Hematopoietic multipotent progenitor cell treated with erythropoietin and hydrocortisone succinate and interleukin-3 and kit ligand, for 17 days (in vitro differentiated cells): Measurements from ENCODE around the gene MAP4K5.
"Not testable (repeated sequence)": the region's sequence is repeated elsewhere in the genome, so short reads cannot be mapped to it uniquely, and the experiment has no call there.

Experiments
- DNase-seq: peaks from one replicate; pipeline ENCODE4 v3.0.0-alpha.2; 2015; ENCODE audit warnings: low spot score

MAP4K5 gene

GRCh38 chr14:50531595-50532501, 521 bp downstream of the MAP4K5 start:
- DNase-seq, result peak; percentile 65

GRCh38 chr14:50530794-50531365, 1.5 kb downstream of the MAP4K5 start:
- peak; percentile 54 for DNase-seq

DNA sequence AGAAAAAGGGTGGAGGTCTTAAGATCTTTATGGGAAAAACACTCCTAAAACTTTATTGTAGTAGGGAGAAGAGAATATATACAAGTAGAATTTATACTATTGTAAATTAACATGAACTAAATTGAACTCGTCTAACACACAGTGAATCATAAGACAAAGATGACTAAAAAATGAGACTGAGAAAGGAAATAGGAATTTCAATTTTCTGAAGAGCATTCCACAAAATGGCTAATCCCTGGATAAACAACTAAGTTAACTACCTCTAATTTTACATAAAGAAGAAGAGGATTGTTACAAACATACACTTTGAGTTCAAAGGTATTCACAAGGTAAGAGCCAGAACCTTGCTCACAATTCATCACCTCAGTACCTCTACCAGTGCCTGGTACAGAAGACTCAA, 2.0 kb downstream of the MAP4K5 start:
- no peak for DNase-seq

GRCh38 chr14:50529288-50530179, 2.8 kb downstream of the MAP4K5 start:
- DNase-seq, result peak; percentile 69

GRCh38 chr14:50528000-50528399, 4.4 kb downstream of the MAP4K5 start:
- no peak for DNase-seq

DNA sequence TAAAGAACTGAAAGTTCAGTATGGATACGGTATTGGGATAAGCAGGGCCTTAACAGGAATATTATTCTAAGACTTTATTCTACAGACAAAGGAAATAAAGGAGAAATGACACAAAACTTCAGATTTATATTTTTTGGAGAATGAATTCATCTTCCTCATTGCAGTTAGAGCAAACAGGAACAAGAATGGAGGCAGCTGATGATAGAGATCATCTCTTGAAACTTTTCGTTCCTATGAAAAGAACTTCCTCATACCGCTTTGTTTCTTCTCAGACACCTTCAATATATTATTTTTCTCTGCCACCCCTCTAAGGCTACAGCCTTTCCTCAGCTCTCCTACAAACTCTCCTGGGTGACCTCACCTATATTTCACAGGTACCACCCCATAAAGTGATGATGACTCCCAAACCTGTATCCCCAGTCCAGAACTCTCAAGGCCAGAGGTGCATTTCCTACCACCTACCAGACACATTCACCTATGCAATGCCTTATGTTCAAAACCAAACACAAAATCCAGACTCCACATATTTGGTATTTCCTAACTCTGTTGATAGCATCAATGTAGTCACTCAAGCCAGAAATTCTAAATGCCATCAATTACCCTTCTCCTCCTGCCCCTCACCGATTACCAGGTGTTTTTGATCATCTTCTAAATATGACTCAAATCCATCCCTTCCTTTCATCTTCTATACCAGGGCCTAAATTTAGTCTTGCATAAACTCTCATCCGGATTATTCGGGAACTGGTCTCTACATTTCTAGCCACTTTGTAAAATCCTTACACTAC, 7.4 kb downstream of the MAP4K5 start:
- no peak for DNase-seq

- no peak for DNase-seq
These were observed 8.3 kb downstream of the MAP4K5 start for GRCh38 chr14:50524060-50524459.

DNA sequence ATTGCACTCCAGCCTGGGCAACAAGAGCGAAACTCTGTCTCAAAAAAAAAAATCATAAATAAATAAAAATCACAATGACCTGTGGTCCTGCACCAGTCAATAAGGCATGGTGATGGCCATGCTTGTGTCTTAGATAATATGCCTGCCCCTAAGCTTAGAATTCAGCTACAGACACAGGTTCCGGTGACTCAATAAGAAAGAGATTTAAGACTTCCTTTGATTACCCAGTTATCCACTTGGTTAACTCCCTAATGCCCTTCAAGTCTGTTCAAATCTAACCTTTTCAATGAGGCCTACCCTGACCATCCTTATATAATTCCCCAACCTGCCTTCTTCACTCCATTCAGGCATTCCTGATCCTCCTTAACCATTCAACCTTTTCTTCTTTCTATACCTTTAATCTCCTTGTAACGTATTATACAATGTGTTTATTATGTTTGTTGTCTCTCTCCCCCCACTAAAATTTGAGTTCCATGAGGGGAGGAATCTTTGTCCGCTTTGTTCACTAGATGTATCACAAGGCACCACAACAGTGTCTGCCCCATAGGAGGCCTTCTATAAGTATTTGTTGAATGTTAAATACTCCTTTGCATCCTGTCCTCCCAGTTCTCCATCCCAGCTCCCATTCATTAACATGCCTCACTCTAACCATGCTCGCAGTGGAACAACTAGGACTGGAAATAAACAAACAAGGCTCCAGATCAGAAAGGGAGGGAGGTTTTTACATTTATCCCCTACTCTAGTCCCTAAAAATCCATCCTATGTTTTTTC, 8.9 kb downstream of the MAP4K5 start:
- no peak for DNase-seq

GRCh38 chr14:50521912-50522341, 10.4 kb downstream of the MAP4K5 start:
- no peak for DNase-seq

DNA sequence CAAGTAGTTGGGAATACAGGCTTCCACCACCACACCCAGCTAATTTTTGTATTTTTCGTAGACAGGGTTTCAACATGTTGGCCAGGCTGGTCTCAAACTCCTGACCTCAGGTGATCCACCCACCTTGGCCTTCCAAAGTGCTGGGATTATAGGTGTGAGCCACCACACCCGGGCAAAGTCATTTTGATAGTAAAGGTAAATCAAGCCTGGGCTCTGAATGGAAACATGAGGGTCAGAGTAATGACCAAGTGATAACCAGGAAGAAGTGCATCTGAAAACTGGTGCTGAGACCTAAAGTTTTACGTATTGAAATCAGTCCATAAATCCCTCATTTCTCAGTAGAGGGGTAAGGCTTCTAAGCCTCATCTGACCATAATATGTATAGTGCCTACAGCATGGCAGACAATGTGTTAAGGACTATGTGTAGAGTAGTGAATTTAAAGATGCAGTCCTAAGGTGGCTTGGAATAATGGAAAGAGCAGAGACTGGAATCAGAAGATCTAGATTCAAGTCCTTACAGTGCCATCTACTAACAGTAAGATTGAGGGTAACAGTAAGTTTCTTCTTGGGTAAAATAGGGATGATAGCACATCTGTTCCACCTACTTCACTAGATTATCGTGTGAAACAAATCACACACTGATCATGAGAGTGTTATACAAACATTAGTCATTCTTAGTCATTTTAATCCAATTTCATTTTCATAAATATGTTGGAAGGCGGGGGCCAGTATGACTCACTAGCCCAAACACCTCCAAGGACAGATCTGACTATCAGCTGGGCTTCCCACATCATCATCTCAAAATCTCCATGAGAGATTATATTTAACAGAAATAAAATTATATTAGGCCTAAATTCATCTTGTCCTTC, 11.2 kb downstream of the MAP4K5 start:
- DNase-seq, result peak; percentile 56

DNA sequence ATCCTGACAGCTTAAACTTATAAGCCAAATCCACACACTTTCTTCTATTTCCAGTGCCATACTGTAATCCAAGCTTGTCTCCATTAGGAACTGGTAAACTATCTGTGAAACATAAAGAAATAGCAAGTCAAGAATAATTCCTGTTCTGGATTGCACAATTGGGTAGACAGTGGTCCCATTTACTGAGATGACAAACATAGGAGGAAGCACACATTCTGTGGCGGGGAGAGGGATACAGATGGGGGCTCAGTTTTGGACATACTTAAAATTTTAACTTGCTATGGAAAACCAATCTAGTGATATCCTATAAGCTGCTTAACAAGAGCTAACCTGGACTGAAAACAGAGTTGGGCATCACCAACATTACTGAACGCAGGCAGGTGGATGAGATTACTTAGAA, 16.3 kb downstream of the MAP4K5 start:
- DNase-seq, result no peak

DNA sequence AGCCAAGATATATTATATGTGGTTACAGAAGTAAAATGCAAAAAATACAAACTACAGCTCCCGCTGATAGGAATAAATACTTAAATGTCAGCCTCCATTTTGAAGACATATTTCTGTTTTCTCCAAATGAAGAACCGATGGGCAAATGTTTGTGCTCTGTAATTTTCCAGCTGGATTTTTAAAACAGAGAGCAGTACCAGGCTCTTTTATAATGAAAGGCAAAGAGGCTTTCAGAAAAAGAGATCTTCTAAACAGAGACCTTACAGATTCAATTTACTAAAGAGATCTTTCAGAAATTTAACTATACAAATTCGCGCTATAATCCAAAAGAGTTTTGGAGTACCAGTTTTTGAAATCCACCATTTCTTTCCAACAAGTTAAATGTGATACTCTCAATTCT, 19.9 kb downstream of the MAP4K5 start:
- DNase-seq, result no peak

DNA sequence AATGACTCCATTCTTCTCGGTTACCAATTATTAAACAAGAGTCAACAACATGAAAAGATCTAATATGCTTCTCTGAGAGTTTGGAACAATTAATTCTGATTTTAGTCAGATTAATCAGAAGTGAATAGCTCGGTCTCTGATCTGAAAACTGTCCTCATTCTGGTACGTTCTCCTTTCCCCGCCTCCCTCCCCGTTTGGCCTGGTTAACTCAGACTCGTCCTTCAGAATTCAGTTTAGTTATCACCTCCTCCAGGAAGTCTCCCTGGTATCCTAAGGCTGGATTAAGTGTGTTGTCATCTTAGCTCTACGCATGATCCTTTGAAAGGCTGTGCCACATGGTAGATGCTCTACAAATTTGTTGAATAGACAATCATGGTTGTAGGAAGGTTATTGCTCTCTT, 22.2 kb downstream of the MAP4K5 start:
- no peak for DNase-seq

DNA sequence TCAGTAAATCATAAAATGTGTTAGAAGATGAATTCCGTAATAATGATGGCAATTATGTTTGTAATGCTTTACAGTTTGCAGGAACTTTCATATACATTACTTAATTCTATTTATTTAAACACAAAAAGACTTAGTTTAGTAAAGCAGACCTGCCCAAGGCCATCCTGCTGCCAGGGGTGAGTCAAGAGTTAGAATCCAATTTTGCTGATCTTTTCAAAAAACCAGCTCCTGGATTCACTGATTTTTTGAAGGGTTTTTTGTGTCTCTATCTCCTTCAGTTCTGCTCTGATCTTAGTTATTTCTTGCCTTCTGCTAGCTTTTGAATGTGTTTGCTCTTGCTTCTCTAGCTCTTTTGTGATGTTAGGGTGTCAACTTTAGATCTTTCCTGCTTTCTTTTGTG, 25.3 kb downstream of the MAP4K5 start:
- not testable (repeated sequence) for DNase-seq

DNA sequence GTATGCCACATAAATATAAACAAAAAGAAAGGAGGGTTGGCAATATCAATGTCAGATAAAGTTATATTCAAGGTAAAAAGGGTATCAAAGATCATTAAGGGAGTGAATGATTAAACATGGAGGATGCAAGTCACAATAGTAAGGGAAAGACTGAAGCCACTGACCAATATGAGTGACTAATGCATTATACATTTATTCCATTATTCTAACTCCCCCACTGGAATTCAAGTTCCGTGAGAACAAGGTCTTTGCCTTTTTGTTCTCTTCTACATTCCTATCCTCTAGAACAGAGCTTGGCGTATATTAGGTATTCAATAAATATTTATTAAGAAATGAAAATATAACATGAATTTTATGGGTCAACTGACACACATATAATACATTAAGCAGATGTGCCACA, 30.7 kb downstream of the MAP4K5 start:
- no peak for DNase-seq

- DNase-seq, result no peak
These were observed 35.0 kb downstream of the MAP4K5 start for GRCh38 chr14:50497351-50497750.

GRCh38 chr14:50489851-50490250, 42.5 kb downstream of the MAP4K5 start:
- no peak for DNase-seq

- no peak for DNase-seq
These were observed 43.8 kb downstream of the MAP4K5 start for GRCh38 chr14:50488521-50488920.

DNA sequence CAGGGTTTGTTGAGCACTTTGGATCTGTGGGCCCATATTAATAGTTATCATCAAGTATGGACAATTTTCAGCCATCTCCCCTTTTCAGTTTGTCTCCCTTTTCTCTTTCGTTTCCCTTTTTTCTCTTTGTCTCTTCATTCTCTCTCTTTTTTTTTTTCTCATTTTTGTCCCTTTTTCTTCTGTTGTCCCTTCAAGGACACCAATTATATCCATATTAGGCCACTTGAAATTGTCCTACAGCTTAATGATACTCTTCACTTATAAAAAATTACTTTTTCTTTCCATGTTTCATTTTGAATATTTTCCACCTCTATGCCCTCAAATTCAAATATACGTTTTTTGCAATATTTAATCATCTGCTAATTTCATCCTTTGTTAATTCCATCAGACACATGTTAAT, 53.3 kb downstream of the MAP4K5 start:
- DNase-seq, result no peak

DNA sequence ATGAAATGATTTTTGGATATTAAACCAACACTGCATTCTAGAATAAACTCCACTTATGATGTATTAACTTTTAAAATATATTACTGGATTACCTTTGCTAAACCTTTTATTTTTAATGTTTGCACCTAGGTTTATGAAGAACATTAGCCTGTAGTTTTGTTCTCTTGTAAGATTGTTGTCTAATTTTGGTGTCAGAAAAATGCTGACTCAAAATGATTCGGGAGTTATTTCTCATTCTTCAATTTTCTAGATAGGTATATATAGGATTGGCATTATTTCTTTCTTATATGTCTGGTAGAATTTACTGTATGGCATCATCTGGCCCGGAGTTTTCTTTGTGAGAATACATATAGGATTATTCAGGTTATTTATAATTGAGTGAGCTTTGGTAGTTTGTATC, 54.6 kb downstream of the MAP4K5 start:
- no peak for DNase-seq
